ENCODE measurements around the gene KNCN.

KNCN gene

GRCh38 chr1:46551597-46552095 is at the start of gene KNCN:
Gene KNCN (minus strand): TSS chr1:46551647. CDS start chr1:46551215, 432 bp downstream.
- no peak within 1 kb of the TSS for H3K4me3 Mint-ChIP-seq
- peaks cover 10% of the 10 kb centered on the region for H3K4me1 Mint-ChIP-seq (ENCODE audit: low read depth)
- H3K36me3 Mint-ChIP-seq (ENCODE audit: low read depth) = no peaks in the 10 kb centered on the region
- peaks cover 6% of the 10 kb centered on the region for H3K27me3 Mint-ChIP-seq
- no peak within 1 kb of the TSS for H3K27ac Mint-ChIP-seq
- H3K9me3 Mint-ChIP-seq = no peaks in the 10 kb centered on the region

GRCh38 chr1:46599059-46599970 is 47.9 kb upstream of the KNCN start:
- peaks cover 11% of the 10 kb centered on the region for H3K36me3 Mint-ChIP-seq (ENCODE audit: low read depth)
- peaks cover 60% of the 10 kb centered on the region for H3K4me1 Mint-ChIP-seq (ENCODE audit: low read depth)
- no peaks in the 10 kb centered on the region for H3K9me3 Mint-ChIP-seq
- no peak overlapping the region for H3K4me3 Mint-ChIP-seq
- no peaks in the 10 kb centered on the region for H3K27me3 Mint-ChIP-seq
- H3K27ac Mint-ChIP-seq = no peak overlapping the region

GRCh38 chr1:46596846-46597245 is 45.4 kb upstream of the KNCN start:
- no peaks in the 10 kb centered on the region for H3K9me3 Mint-ChIP-seq
- no peak overlapping the region for H3K27ac Mint-ChIP-seq
- H3K4me3 Mint-ChIP-seq = no peak overlapping the region
- peaks cover 32% of the 10 kb centered on the region for H3K36me3 Mint-ChIP-seq (ENCODE audit: low read depth)
- no peaks in the 10 kb centered on the region for H3K27me3 Mint-ChIP-seq
- peaks cover 53% of the 10 kb centered on the region for H3K4me1 Mint-ChIP-seq (ENCODE audit: low read depth)

DNA sequence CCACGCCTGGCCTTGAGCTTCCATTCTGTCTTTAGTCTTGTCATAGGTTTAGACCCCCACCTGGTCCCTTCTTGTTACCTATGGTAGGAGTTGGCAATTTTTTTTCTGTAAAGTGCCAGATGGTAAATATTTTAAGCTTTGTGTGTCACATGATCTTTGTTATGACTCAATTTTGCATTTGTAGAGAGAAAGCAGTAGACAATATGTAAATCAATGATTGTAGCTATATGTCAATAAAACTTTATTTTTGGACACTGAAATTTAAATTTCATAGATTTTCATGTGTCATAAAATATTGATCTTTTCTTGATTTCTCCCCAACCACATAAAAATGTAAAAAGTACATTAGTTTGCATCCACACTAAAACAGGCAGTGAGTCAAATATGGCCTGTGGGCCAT is 44.6 kb upstream of the KNCN start:
- Mint-ChIP-seq H3K27ac (no peak overlapping the region), H3K27me3 (no peaks in the 10 kb centered on the region), H3K36me3 (ENCODE audit: low read depth) (peaks cover 32% of the 10 kb centered on the region), H3K9me3 (no peaks in the 10 kb centered on the region), H3K4me3 (no peak overlapping the region), H3K4me1 (ENCODE audit: low read depth) (peaks cover 45% of the 10 kb centered on the region)

DNA sequence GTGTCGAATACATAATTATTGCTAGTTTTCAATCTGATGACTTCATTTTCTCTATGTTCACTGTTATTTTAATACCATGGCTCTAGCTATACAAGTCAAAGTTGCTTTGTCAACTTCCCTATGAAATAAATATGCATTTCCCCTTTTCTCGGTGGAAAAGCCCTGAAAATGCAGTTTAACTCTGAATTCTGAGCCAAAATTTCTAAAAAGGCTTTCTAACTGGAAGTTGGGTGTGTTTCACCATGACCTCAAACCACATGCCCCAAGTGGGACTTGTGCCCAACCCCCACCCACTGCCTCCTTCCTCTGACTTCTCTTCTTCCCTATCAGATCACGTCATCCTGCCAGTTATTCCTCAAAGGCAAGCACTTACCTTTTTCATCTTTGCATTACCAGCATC is 43.7 kb upstream of the KNCN start:
- H3K27me3 Mint-ChIP-seq = no peaks in the 10 kb centered on the region
- H3K4me3 Mint-ChIP-seq = no peak overlapping the region
- H3K27ac Mint-ChIP-seq = peak overlapping the region; percentile 14
- peaks cover 41% of the 10 kb centered on the region for H3K36me3 Mint-ChIP-seq (ENCODE audit: low read depth)
- H3K9me3 Mint-ChIP-seq = no peaks in the 10 kb centered on the region
- peaks cover 38% of the 10 kb centered on the region for H3K4me1 Mint-ChIP-seq (ENCODE audit: low read depth)

DNA sequence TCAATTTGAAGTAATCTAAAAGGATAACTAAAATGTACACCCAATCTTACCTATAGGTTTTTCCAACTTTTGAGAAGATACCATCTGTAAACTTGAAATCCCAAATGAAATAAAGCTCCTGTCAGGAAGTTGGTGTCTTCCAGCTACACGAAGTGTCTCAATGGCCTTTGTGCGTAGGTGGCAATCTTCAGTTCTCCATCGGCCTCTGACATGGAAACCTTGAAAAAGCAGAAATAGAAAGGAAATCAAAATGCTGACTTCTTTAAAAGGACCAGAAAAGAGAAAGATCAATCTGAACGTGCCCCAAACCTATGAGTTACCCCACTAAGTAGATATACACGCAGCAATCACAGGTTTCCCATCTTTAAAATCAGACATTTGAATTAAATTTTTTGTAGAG is 42.6 kb upstream of the KNCN start:
- H3K36me3 Mint-ChIP-seq (ENCODE audit: low read depth) = peaks cover 52% of the 10 kb centered on the region
- H3K4me1 Mint-ChIP-seq (ENCODE audit: low read depth) = peaks cover 28% of the 10 kb centered on the region
- no peak overlapping the region for H3K4me3 Mint-ChIP-seq
- H3K27me3 Mint-ChIP-seq = no peaks in the 10 kb centered on the region
- no peak overlapping the region for H3K27ac Mint-ChIP-seq
- no peaks in the 10 kb centered on the region for H3K9me3 Mint-ChIP-seq

DNA sequence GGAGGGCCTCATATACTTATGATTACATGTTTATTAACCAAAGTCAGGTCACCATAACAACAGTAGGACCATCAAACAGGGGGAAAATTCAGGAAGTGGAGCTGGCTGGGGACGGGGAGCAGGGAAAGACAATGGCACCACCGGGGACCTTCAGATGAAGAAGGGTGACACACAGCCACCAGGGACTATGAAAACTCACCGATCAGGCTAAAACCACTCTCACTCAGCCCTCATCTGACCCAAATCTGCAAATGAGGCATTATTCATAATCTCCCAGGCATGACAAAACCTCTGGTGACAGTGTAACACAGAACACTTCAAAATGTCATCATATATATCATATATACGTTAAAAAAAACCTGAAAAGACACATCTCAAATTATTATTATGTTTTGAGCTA is 41.4 kb upstream of the KNCN start:
- peaks cover 56% of the 10 kb centered on the region for H3K36me3 Mint-ChIP-seq (ENCODE audit: low read depth)
- no peak overlapping the region for H3K4me3 Mint-ChIP-seq
- H3K27me3 Mint-ChIP-seq = no peaks in the 10 kb centered on the region
- peaks cover 26% of the 10 kb centered on the region for H3K4me1 Mint-ChIP-seq (ENCODE audit: low read depth)
- no peak overlapping the region for H3K27ac Mint-ChIP-seq
- no peaks in the 10 kb centered on the region for H3K9me3 Mint-ChIP-seq

DNA sequence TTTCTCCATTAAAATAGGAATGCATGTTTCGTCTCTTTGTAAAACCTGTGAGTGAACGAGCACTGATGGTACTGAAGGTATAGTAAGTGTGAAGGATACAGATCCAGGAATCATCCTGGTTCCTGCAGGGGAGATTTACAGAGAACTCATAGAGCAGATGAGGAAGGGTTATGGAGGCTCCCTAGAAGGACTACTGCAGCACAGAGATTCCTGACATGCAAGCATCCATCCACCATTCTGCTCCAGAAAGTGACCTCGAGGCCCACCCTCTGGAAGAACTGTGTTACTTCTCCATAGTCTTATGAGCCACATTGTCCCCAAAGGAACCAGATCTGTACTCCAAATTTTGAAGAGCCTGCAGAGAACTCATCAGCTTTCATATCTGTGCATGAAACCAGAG is 38.1 kb upstream of the KNCN start:
- H3K4me3 Mint-ChIP-seq = no peak overlapping the region
- H3K27me3 Mint-ChIP-seq = no peaks in the 10 kb centered on the region
- H3K27ac Mint-ChIP-seq = no peak overlapping the region
- H3K4me1 Mint-ChIP-seq (ENCODE audit: low read depth) = peaks cover 8% of the 10 kb centered on the region
- H3K9me3 Mint-ChIP-seq = no peaks in the 10 kb centered on the region
- H3K36me3 Mint-ChIP-seq (ENCODE audit: low read depth) = peaks cover 67% of the 10 kb centered on the region

DNA sequence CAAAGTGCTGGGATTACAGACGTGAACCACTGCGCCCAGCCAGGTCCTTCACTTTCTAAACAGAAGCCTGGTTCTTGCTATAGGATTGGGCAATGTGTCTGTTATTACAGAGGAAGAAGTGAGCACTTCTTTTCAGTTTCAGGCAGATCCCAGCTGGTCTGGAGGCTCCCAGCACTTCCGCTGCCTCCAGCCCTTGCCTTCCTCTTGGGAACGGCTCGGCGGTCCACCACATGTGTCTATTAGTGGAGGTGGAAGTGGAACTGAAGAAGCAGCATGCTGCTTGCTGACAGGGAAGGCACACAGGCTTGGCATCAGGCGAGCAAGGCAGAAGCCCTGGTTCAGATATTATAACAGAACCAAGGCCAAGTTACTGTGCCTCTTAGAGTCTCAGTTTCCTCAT is 35.6 kb upstream of the KNCN start:
- H3K27me3 Mint-ChIP-seq = no peaks in the 10 kb centered on the region
- peaks cover 54% of the 10 kb centered on the region for H3K36me3 Mint-ChIP-seq (ENCODE audit: low read depth)
- no peak overlapping the region for H3K27ac Mint-ChIP-seq
- no peak overlapping the region for H3K4me3 Mint-ChIP-seq
- no peaks in the 10 kb centered on the region for H3K9me3 Mint-ChIP-seq
- peaks cover 14% of the 10 kb centered on the region for H3K4me1 Mint-ChIP-seq (ENCODE audit: low read depth)

GRCh38 chr1:46585312-46585938 is 34.0 kb upstream of the KNCN start:
- H3K4me1 Mint-ChIP-seq (ENCODE audit: low read depth) = peaks cover 31% of the 10 kb centered on the region

GRCh38 chr1:46583494-46583893 is 32.0 kb upstream of the KNCN start:
- Mint-ChIP-seq H3K27ac (no peak overlapping the region), H3K9me3 (no peaks in the 10 kb centered on the region), H3K27me3 (no peaks in the 10 kb centered on the region), H3K36me3 (ENCODE audit: low read depth) (peaks cover 39% of the 10 kb centered on the region), H3K4me3 (no peak overlapping the region), H3K4me1 (ENCODE audit: low read depth) (peaks cover 32% of the 10 kb centered on the region)

More at GRCh38 chr1:46585312-46585938, 34.0 kb upstream of the KNCN start:
- no peak overlapping the region for H3K27ac Mint-ChIP-seq
- no peaks in the 10 kb centered on the region for H3K9me3 Mint-ChIP-seq
- no peak overlapping the region for H3K4me3 Mint-ChIP-seq
- peaks cover 50% of the 10 kb centered on the region for H3K36me3 Mint-ChIP-seq (ENCODE audit: low read depth)
- no peaks in the 10 kb centered on the region for H3K27me3 Mint-ChIP-seq

DNA sequence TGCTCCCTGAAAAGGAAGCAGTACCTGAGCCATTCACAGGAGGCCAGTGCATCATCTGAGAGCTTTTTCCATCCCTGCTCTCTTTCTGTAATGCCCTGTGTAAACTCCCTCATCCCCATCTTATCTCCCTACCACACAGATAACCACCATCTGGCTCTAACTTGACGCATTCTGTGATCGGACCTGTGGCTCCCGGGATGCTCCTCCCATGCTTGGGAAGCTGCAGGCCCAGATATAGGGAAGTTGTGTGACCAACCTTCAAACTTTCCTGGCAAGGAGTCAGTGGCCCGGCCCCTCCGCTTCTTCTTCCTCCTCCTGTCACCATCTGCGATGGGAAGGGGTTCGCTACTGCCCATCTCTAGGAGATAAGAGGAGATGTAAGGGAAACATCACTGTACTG is 31.5 kb upstream of the KNCN start:
- Mint-ChIP-seq H3K4me3 (no peak overlapping the region), H3K27ac (peak overlapping the region; percentile 29), H3K36me3 (ENCODE audit: low read depth) (peaks cover 45% of the 10 kb centered on the region), H3K4me1 (ENCODE audit: low read depth) (peaks cover 32% of the 10 kb centered on the region), H3K27me3 (no peaks in the 10 kb centered on the region), H3K9me3 (no peaks in the 10 kb centered on the region)

DNA sequence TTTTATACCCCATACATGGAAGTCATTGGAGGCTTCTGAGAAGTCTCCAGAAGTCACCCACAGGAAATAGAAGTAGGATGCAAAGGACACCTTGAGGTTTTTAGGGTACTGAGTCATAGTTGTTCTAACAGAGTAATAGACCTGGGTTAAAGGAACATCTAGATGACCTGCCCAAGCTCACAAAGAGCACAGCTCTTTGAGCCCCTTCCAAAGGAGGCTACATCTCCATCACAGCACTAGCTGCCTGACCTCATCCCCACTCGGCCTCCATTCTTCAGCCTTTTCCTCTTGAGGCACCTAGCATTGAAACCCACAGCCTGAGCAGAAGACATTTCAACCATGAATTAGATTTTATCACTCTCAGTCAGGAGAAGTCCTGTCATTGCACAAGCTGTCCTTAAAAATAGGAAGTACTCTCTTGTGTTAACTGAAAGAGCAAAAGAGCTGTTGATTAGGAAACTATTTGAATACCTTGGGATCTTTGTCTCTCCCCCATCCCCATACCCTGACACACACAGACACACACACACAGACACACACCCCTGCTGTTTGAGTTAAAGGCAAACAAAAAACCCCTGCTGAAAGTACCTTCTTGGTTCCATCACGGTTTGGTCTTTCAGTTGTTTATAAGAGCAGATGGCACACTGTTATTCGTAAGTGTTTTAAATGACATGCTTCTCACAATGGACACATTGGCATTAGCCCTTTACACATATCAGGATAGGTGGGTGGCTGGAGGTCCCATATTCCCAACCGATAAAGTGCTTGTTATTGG is 30.4 kb upstream of the KNCN start:
- H3K36me3 Mint-ChIP-seq (ENCODE audit: low read depth) = peaks cover 48% of the 10 kb centered on the region
- H3K4me3 Mint-ChIP-seq = peak overlapping the region; percentile 31
- H3K27ac Mint-ChIP-seq = peak overlapping the region; percentile 86
- no peaks in the 10 kb centered on the region for H3K27me3 Mint-ChIP-seq
- peaks cover 32% of the 10 kb centered on the region for H3K4me1 Mint-ChIP-seq (ENCODE audit: low read depth)
- H3K9me3 Mint-ChIP-seq = no peaks in the 10 kb centered on the region

DNA sequence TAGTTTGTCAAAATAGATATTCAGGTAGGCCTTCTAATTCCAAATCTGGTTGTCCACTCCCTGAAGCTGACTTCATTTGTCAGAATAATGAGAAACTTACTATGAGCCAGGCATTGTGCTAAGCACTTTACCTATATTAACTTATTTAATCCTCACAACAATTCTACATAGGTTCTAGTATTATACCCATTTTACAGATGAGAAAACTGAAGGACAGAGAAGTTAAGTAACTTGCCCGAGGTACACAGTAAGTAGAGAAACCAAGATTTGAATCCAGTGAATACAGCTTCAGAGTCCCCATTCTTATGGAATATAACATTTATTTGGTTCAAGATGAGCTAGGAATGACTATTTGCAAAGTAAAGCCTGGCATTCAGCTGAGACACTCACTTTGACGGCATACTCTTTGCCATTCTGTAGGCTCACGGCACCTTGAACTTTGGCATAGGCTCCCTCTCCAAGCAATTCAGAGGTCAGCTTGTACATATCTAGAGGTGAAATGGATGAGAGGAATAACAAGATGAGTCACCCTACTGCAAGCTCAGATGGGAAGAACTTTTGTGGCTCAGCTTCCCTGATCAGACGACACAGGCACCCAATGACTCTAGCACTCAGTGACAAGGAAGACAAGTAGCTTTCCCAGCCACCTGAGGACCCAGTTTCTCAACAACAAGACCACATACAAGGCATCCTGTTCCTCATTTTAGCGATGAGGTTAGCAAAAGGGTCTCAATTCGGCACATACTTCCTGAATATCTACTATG is 28.9 kb upstream of the KNCN start:
- Mint-ChIP-seq H3K4me3 (no peak overlapping the region), H3K4me1 (ENCODE audit: low read depth) (peaks cover 32% of the 10 kb centered on the region), H3K36me3 (ENCODE audit: low read depth) (peaks cover 42% of the 10 kb centered on the region), H3K27ac (no peak overlapping the region), H3K9me3 (no peaks in the 10 kb centered on the region), H3K27me3 (no peaks in the 10 kb centered on the region)

Data from stimulated activated naive CD8-positive, alpha-beta T cell treated with anti-CD3 and anti-CD28 coated beads, Interleukin-15, Interleukin-2, amounts not matched to agents 100 ng/mL and 50 ng/mL, for 24 hours (primary cell).